Endothelial cell of umbilical vein (primary cell): ENCODE measurements around the gene HSFX2. TPM values are rescaled to one million over a fixed set of nuclear protein-coding genes. Genes with fewer than 3 reads are reported as not detected.
"Not testable (repeated sequence)": the region's sequence is repeated elsewhere in the genome, so short reads cannot be mapped to it uniquely, and the experiment has no call there.

Experiments used
- BruUV-seq: library from RNA; stranded (reverse); fragments of 400-500 nt; replicated peaks from 2 replicates; lab custom pipeline; 2021; lab: Mats Ljungman, UMichigan
- CTCF ChIA-PET: fragments of 300-600, 350-600 bp; sonication (Branson Sonifier 250); formaldehyde crosslinking; loops from one replicate; lab custom pipeline; 2021; ENCODE audit warnings: antibody characterized with exemption, inconsistent platforms; lab: Charles Lee
- POLR2A ChIA-PET: fragments of 300-600, 350-600 bp; sonication (Branson Sonifier 250); formaldehyde crosslinking; loops from one replicate; lab custom pipeline; 2021; ENCODE audit warnings: antibody characterized with exemption, inconsistent platforms; lab: Charles Lee
- DNase-seq: peaks from one replicate; pipeline ENCODE4 v3.0.0-alpha.2; 2011; ENCODE audit warnings: low read depth, low spot score
- FAIRE-seq: peaks from 2 replicates; lab custom pipeline; 2011; peaks lifted over from hg19 to GRCh38; lab: Jason Lieb, UNC
- H2AFZ ChIP-seq: 2 replicates; pipeline ENCODE4 v1.6.0; 2012; ENCODE audit warnings: low read depth, low read length, control low read depth, inconsistent platforms
- H3K27ac ChIP-seq: 2 replicates; pipeline ENCODE4 v1.5.1; 2011; ENCODE audit warnings: low read depth, mild to moderate bottlenecking, control low read depth, low read length, moderate library complexity; ENCODE audit not compliant: insufficient read depth
- H3K27me3 ChIP-seq, 2 experiments: 2 replicates each; pipeline versions ENCODE4 v1.6.0 to v1.6.1; 2011; ENCODE audit warnings: low read length in 2 of 2, mixed read lengths in 1 of 2; ENCODE audit not compliant: control insufficient read depth in 2 of 2, insufficient read depth in 2 of 2
- H3K36me3 ChIP-seq, 2 experiments: 2 replicates in 1 of 2; 3 replicates in 1 of 2; pipeline ENCODE4 v1.5.1; 2011; ENCODE audit warnings: low read length in 2 of 2, mild to moderate bottlenecking in 1 of 2, moderate library complexity in 1 of 2; ENCODE audit not compliant: control insufficient read depth in 2 of 2, insufficient read depth in 2 of 2; ENCODE audit errors: extremely low read depth in 1 of 2
- H3K4me1 ChIP-seq: 3 replicates; pipeline ENCODE4 v1.5.1; 2011; ENCODE audit warnings: mild to moderate bottlenecking, low read length; ENCODE audit not compliant: control insufficient read depth, insufficient read depth; ENCODE audit errors: extremely low read depth
- H3K4me2 ChIP-seq: 2 replicates; pipeline ENCODE4 v1.6.1; 2011; ENCODE audit warnings: low read length, control low read depth, mixed read lengths; ENCODE audit not compliant: insufficient read depth
- H3K4me3 ChIP-seq, 3 experiments: fragments of 200-600 bp in 1 of 3; sonication (generic), shearing (Covaris generic) in 1 of 3; replicated peaks in 1 of 3; 2 replicates each; pipeline ENCODE4 v1.5.1; 2011 to 2016; ENCODE audit warnings: control low read depth in 3 of 3, low read length in 3 of 3, mild to moderate bottlenecking in 2 of 3, inconsistent platforms in 1 of 3, low read depth in 1 of 3, moderate library complexity in 1 of 3; ENCODE audit not compliant: insufficient read depth in 1 of 3
- H3K79me2 ChIP-seq: 2 replicates; pipeline ENCODE4 v1.6.0; 2012; ENCODE audit warnings: low read length, inconsistent platforms; ENCODE audit not compliant: control insufficient read depth, insufficient read depth
- H3K9ac ChIP-seq: replicated peaks from 2 replicates; pipeline ENCODE3; 2011; ENCODE audit warnings: low read length, control low read depth; ENCODE audit not compliant: insufficient read depth; ENCODE audit errors: extremely low read depth
- H3K9me1 ChIP-seq: replicated peaks from 3 replicates; pipeline ENCODE4 v1.6.0; 2011; ENCODE audit warnings: mild to moderate bottlenecking, low read length; ENCODE audit not compliant: control insufficient read depth, insufficient read depth; ENCODE audit errors: extremely low read depth
- H3K9me3 ChIP-seq: replicated peaks from 2 replicates; pipeline ENCODE4 v1.5.1; 2012; ENCODE audit warnings: low read length, inconsistent platforms; ENCODE audit not compliant: control insufficient read depth, insufficient read depth
- H4K20me1 ChIP-seq: replicated peaks from 2 replicates; pipeline ENCODE3; 2011; ENCODE audit warnings: mild to moderate bottlenecking, low read length; ENCODE audit not compliant: control insufficient read depth, insufficient read depth; ENCODE audit errors: extremely low read depth
- dilution Hi-C: fragments of 300-500 bp; cut with MboI; formaldehyde crosslinking; loops from one replicate; pipeline ENCODE4 v1.15.0; 2019; ENCODE audit warnings: low sequenced_read_pairs; ENCODE audit not compliant: extremely low pct_ligation_motif_present
- intact Hi-C: fragments of 100-400 bp; cut with micrococcal nuclease; formaldehyde crosslinking; loops from one replicate; pipeline ENCODE4 v1.10.0; 2022
- polyA plus RNA-seq, 4 experiments: library from polyadenylated mRNA; depleted of rRNA in 3 of 4; stranded (reverse) in 3 of 4; unstranded in 1 of 4; fragments of >200 nt; gene quantifications; 2 replicates each; pipeline versions ENCODE4 v1.2.1 to v1.2.3, GENCODE V29; 2011 to 2012; ENCODE audit warnings: missing spikeins in 1 of 4
- total RNA-seq: library from RNA; stranded (reverse); gene quantifications from 2 replicates; pipeline ENCODE4 v1.2.3, GENCODE V29; 2021

Gene HSFX2
- total and polyA plus RNA-seq, 2 donors (not counting 3 experiments of a cell fraction or from before 2014, with no cell fraction given), result 0.11 TPM; not detected in 1

- H3K27ac ChIP-seq, CTCF ChIA-PET, H3K4me3 ChIP-seq, intact Hi-C loops, H3K27me3 ChIP-seq, H3K9me1 ChIP-seq, H3K4me1 ChIP-seq, H3K36me3 ChIP-seq, H3K9me3 ChIP-seq, H4K20me1 ChIP-seq, H2AFZ ChIP-seq, dilution Hi-C loops, FAIRE-seq, H3K79me2 ChIP-seq, DNase-seq, POLR2A ChIA-PET, H3K9ac ChIP-seq, BruUV-seq, H3K4me2 ChIP-seq: not testable (repeated sequence)
These were observed 43.7 kb downstream of the HSFX2 start for GRCh38 chrX:149551245-149551938.

- POLR2A ChIA-PET, H3K9ac ChIP-seq, dilution Hi-C loops, H3K9me3 ChIP-seq, H4K20me1 ChIP-seq, BruUV-seq, DNase-seq, H3K27ac ChIP-seq, H3K27me3 ChIP-seq, CTCF ChIA-PET, H3K36me3 ChIP-seq, H3K4me2 ChIP-seq, H3K79me2 ChIP-seq, H3K4me3 ChIP-seq, H3K4me1 ChIP-seq, intact Hi-C loops, H2AFZ ChIP-seq, H3K9me1 ChIP-seq: not testable (repeated sequence)
- peak; percentile 81 for FAIRE-seq
These were observed 44.7 kb downstream of the HSFX2 start for GRCh38 chrX:149550454-149550853.

- H4K20me1 ChIP-seq, H3K79me2 ChIP-seq, dilution Hi-C loops, H3K27ac ChIP-seq, H3K4me1 ChIP-seq, POLR2A ChIA-PET, BruUV-seq, H3K4me2 ChIP-seq, H3K27me3 ChIP-seq, CTCF ChIA-PET, intact Hi-C loops, H2AFZ ChIP-seq, H3K9me1 ChIP-seq, H3K9ac ChIP-seq, H3K36me3 ChIP-seq, H3K9me3 ChIP-seq, DNase-seq, H3K4me3 ChIP-seq: not testable (repeated sequence)
- peak; percentile 59 for FAIRE-seq
These were observed 45.4 kb downstream of the HSFX2 start, which contains the start of gene HSFX3 for GRCh38 chrX:149549701-149550100. TSS of gene HSFX3 (minus strand) at chrX:149549924. CDS start at chrX:149549852, 72 bp downstream.

GRCh38 chrX:149547782-149548181 lies 47.3 kb downstream of the HSFX2 start:
- H3K27me3 ChIP-seq, H3K4me2 ChIP-seq, H3K9me3 ChIP-seq, H3K27ac ChIP-seq, H3K9me1 ChIP-seq, DNase-seq, H3K36me3 ChIP-seq, FAIRE-seq, H3K9ac ChIP-seq, H3K79me2 ChIP-seq, H4K20me1 ChIP-seq, H2AFZ ChIP-seq, H3K4me3 ChIP-seq, CTCF ChIA-PET, BruUV-seq, POLR2A ChIA-PET, H3K4me1 ChIP-seq, intact Hi-C loops, dilution Hi-C loops: not testable (repeated sequence)
